Measurements from ENCODE around the gene DDX27. TPM values are rescaled to one million over a fixed set of nuclear protein-coding genes. Genes with fewer than 3 reads are reported as not detected.

DDX27 gene
- total and polyA plus RNA-seq, 9 of the 15 experiments (the other 6 are each of a cell fraction or from before 2014, with no cell fraction given) = 17.9 to 79.3 (median 57.0) TPM

- TF ChIP-seq EWSR1 (IDR thresholded peaks at IDR 0.05; ENCODE audit: borderline replicate concordance, low read depth, partially characterized antibody) = peak; percentile 90
- TF ChIP-seq ZNF75A (CRISPR knock-in tag; IDR thresholded peaks at IDR 0.05) = no peak
- no peak for TF ChIP-seq ASH1L (IDR thresholded peaks at IDR 0.05; ENCODE audit: borderline replicate concordance, low read depth, partially characterized antibody)
- no peak for TF ChIP-seq CBX3 (IDR thresholded peaks at IDR 0.05; ENCODE audit: borderline replicate concordance in 1 of 2, low read length in 2 of 2)
- TF ChIP-seq NCOR1 (IDR thresholded peaks at IDR 0.05) = peak; percentile 11; the same call in 1 of the 2 replicates
- TF ChIP-seq ZNF431 (CRISPR knock-in tag; IDR thresholded peaks at IDR 0.05) = no peak
- TF ChIP-seq SIRT6 (IDR thresholded peaks at IDR 0.05; ENCODE audit: low read depth, low read length) = peak; percentile 41
Observed at GRCh38 chr20:49288784-49289696, 69.8 kb downstream of the DDX27 start (continued).

- WGBS (ENCODE audit: insufficient coverage, low coverage, missing lambda C conversion rate) = 49% methylated on average over 6 of the region's 6 CpGs
- intact Hi-C loops (cut with micrococcal nuclease) = no loop called here
- peaks cover 44% of the 10 kb centered on the region for H4K20me1 ChIP-seq (replicated peaks; ENCODE audit: control insufficient read depth, insufficient read depth, low read length)
Observed at GRCh38 chr20:49290608-49291191, 71.5 kb downstream of the DDX27 start.

More at GRCh38 chr20:49290608-49291191, 71.5 kb downstream of the DDX27 start:
- FAIRE-seq (peak; percentile 60), DNase-seq (ENCODE audit: extremely low read depth in 1 of 4, low spot score in 3 of 4) (peak in 1 of 4 experiments; percentile 18), ATAC-seq (no peak)
- H2AFZ ChIP-seq (ENCODE audit: low read depth, low read length) = no peak overlapping the region
- in situ Hi-C loops (cut with MboI) = no loop called here
- H3K4me1 ChIP-seq (replicated peaks in 1 of 2; ENCODE audit: control insufficient read depth in 2 of 2, insufficient read depth in 2 of 2, low read length in 2 of 2) = peaks cover 3 to 23% of the 10 kb centered on the region in 2 experiments; a peak in 3 of 5 replicates
- H3K36me3 ChIP-seq (ENCODE audit: control insufficient read depth, insufficient read depth, low read length) = peaks cover 55% of the 10 kb centered on the region
- H3K27me3 ChIP-seq (ENCODE audit: control insufficient read depth in 2 of 2, insufficient read depth in 2 of 2, low read length in 2 of 2) = no peaks in the 10 kb centered on the region
- peak overlapping the region; percentile 50; the same call in 2 of the 3 replicates for H3K27ac ChIP-seq (ENCODE audit: extremely low read depth, low read depth, low read length)
- H3K9me3 ChIP-seq (replicated peaks; ENCODE audit: control insufficient read depth, insufficient read depth, low read depth, low read length) = no peaks in the 10 kb centered on the region; the same call in 1 of the 2 replicates
- H3K4me3 ChIP-seq = no peak overlapping the region
- H3K4me2 ChIP-seq (ENCODE audit: insufficient read depth, low read length) = no peak overlapping the region
- 0 out of 2 replicates have a peak, but pooled peaks have one; percentile 10 for TF ChIP-seq SUPT5H (IDR thresholded peaks at IDR 0.05)
- TF ChIP-seq, protein P1, sequence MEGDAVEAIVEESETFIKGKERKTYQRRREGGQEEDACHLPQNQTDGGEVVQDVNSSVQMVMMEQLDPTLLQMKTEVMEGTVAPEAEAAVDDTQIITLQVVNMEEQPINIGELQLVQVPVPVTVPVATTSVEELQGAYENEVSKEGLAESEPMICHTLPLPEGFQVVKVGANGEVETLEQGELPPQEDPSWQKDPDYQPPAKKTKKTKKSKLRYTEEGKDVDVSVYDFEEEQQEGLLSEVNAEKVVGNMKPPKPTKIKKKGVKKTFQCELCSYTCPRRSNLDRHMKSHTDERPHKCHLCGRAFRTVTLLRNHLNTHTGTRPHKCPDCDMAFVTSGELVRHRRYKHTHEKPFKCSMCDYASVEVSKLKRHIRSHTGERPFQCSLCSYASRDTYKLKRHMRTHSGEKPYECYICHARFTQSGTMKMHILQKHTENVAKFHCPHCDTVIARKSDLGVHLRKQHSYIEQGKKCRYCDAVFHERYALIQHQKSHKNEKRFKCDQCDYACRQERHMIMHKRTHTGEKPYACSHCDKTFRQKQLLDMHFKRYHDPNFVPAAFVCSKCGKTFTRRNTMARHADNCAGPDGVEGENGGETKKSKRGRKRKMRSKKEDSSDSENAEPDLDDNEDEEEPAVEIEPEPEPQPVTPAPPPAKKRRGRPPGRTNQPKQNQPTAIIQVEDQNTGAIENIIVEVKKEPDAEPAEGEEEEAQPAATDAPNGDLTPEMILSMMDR (IDR thresholded peaks at IDR 0.05 in 2 of 3, conservative IDR thresholded peaks at IDR 0.05 in 1 of 3; ENCODE audit: insufficient read depth in 2 of 3, low read depth in 1 of 3, low read length in 3 of 3) = no peak
- TF ChIP-seq UBTF (IDR thresholded peaks at IDR 0.05; ENCODE audit: borderline replicate concordance in 1 of 2, low read depth in 2 of 2, low read length in 2 of 2) = no peak
- TF ChIP-seq ZNF41 (CRISPR knock-in tag; conservative IDR thresholded peaks at IDR 0.05) = no peak
- ChIA-PET CTCF (ENCODE audit: low intra/inter-chr PET ratio) (interaction anchor here (0.6 kb wide), 1 partner anchor 587 kb away, joined by 3 read pairs; no protein-coding TSS in a partner anchor), POLR2A (interaction anchor here (0.6 to 4.3 kb wide), 8 partner anchors 10 to 866 kb away, joined by 3 to 68 read pairs (median 4); partner anchors contain the start of gene ZNFX1)
- no TSS peak for BruUV-seq (replicated peaks)
- no peak overlapping the region for H3K9ac ChIP-seq (ENCODE audit: insufficient read depth in 1 of 2, low read depth in 2 of 2, low read length in 2 of 2)
- H3K79me2 ChIP-seq (ENCODE audit: control insufficient read depth, insufficient read depth, low read length) = peaks cover 33% of the 10 kb centered on the region
- H3K9me1 ChIP-seq (ENCODE audit: control insufficient read depth, insufficient read depth, low read length) = peaks cover 7% of the 10 kb centered on the region
